ENCODE results near the gene RBMS3.
"Not testable (repeated sequence)": the region's sequence is repeated elsewhere in the genome, so short reads cannot be mapped to it uniquely, and the experiment has no call there.

Gene RBMS3

DNA sequence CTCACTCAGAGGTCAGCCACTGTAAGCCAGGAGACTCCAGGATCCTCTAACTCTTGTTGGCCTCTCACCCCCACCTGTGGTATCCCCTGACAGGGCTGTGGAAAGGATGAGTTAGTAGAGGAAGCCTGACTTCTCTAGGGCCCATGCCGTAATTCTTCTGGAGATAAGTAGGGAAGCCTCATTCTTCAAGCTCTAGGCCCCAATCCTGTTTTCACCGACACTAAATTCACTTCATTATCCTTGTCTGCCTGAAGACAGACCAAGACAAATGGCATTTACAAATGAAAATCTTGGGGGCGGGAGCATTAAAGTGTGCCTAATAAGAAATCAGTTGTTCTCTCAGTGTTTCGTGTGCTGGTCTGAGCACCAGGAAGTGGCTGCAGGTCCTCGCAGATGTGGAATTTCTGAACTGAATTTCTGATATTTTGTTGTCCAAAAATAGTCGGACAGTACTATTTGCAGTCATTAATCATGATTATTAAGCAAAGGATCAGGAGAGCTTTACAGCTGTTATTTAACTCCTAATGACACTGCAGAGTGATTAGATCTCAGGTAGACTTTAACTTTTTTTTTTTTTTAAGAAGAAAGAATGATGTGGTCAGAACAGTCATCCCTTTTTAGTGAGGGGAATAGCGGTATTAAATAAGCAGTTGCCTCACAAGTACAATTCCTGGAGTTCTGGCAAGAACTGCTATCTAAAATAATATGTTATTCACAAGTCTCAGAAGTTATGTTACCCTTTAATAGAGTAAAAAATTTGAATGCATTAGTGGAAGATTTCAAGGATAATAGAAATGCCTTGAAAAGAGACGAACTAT is 58.4 kb downstream of the RBMS3 start:
- no peak for DNase-seq (ENCODE audit: low read depth in 3 of 3)

DNA sequence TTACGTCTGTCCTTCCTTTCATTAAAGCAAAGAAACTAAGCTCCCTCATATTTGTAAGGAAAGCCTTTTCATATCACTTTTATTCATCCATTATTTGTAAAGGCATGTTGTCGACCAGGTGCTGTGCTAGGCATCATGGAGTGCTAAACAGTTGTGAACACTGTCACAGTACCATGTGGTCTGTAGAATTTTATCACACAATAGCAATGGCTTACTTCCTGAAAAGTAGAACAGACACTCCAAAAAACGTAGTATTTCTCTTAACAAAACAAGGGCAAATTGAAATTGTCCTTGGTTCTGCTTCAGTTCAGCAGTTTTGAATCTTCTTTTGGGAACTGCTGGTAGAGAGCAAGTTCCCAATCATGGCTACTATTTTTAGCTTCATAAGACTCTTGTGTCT is 63.3 kb downstream of the RBMS3 start:
- no peak for DNase-seq (ENCODE audit: low read depth in 3 of 3)

DNA sequence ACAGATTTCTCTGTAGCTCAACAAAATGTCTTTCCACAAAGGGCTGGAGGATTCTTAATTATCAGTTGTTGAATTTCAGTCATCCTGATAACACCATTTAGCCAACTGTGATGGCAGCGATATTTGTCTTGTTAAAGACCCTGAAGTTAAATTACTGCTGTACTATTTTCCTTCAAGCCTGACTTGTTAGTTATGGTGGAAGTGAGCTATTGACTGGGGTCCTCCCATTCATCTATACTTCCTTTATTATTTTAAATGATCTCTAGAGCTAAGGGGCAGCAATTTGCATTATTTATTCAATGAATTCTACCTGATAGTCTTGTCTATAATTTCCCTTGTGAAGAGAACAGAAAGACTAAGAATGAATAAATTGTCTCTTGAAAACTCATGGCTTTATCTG is 64.1 kb downstream of the RBMS3 start:
- DNase-seq (ENCODE audit: low read depth in 3 of 3) = no peak

DNA sequence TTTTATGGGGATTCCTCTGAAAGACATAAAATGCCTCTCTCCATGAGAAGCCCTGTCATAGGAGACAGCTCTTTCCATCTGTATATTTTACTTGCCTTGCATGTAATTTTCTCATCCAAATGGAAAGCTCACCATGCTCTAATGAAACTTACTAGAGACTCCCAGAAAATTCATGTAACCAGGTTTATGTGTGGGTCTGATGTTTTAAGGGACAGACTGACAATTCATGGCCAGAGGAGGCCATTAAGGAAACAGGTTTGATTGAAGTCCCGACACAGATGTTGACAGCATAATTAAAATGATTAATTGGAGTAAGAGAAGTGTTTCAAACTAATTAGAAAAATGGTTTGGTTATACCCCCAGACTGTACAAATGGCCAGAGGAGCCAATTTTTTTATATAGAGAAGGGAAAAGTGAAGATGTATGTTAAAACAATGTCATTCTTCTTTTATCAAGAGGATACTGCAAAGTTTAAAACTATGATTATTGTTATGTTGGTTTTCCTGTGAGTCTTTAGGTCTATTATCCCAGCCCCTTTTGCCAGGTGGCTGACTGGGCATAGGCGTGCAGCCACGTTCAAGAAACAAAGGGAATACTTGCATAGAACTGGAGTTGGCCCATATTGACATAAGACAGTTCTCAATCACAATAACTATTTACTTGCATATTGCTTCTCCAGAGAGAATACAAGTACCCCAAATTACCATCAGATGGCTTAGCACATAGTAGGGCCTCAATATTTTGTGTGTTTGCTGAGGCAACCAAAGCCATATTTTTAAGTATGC is 64.8 kb downstream of the RBMS3 start:
- DNase-seq (ENCODE audit: low read depth in 3 of 3) = no peak

DNA sequence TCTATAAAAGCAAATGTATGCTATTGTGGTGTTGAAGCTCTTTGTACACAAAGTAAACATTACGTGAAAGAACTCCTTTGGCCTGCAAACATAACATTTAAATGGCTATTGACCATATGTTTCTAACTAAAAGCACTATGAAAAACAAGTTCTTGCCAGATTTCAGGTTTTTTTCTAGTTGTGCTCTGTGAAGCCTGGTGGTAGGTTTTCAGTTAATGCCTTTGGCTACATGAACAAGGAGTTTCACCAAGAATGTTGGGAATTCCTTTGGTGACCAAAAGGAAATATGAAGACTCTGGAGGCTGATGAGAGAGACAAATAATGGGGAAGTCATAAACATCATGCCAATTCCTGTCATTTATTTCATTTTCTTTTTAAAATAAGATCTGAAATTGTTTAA is 66.0 kb downstream of the RBMS3 start:
- no peak for DNase-seq (ENCODE audit: low read depth in 3 of 3)

DNA sequence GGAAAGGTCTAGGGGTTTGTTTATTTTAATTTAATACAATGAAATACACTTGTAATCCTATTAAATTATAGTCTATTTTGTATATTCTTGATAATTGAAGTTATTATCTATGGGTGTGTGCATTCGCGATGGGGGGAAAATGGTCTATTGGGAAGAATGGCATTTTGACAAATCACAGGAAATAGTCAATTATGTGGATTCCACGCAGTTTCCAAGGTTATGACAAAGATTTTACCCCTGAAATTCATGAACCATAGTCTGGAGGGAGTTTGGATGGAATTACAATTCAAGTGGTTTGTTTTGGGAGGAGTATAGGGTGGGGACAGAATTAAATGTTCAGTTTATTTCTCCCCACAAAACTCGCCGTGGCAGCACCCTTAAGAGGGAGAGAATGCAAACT is 66.5 kb downstream of the RBMS3 start:
- no peak for DNase-seq (ENCODE audit: low read depth in 3 of 3)

DNA sequence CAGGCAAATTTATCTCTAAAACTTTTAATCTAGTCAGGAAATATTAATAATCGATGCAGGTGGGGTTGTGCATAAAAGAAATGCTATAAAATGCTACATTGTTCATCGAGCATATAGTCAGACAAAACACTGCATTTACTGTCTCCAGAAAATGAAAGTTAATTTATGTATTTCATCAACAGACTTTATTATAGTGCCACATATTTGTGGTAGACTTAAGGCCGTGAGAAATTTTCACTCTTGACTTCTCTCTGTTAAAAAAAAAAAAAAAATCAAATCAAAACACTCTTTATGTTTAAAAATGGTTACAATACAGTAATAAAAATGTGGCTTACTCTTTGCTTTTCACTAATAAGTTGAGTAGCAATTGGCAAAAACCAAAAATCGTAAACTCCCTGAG is 67.4 kb downstream of the RBMS3 start:
- DNase-seq (ENCODE audit: low read depth in 3 of 3) = no peak

DNA sequence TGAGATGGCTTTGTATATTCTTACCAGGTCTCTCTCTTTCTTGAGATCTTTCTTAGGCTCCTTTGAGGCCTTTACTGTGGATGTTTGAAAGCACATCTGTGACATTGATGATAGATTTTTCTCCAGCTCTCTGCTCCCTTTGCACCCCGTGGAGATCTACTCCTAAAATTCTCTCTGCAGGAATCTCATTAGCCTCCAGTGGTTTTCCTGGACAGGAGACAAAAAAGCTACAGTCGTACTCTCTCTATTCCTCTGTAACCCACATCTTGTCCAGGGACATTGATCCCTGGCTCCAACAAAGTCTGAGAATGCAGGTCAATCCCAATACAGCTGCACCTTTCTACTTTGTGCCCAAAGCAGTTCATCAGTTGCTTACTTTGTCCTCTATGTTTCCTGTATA is 68.2 kb downstream of the RBMS3 start:
- no peak for DNase-seq (ENCODE audit: low read depth in 3 of 3)

DNA sequence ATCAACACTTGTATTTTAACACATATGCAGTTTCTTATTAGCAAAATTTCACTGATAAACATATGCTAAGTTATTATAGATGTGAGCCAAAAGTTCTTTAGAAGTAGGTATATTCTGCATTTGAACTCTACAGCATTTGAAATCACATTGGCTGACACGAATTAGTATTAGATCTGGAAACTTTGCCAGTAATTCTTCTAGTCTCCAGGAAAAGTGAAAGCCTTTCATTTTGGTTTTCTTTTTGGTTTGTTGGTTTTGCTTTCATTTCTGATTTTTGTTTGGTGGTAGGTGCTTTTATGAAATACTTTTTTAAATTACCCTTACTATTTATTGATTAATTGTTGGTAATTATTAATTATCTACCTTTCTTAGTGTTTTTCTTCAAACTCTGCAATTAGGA is 72.9 kb downstream of the RBMS3 start:
- DNase-seq (ENCODE audit: low read depth in 3 of 3) = no peak

DNA sequence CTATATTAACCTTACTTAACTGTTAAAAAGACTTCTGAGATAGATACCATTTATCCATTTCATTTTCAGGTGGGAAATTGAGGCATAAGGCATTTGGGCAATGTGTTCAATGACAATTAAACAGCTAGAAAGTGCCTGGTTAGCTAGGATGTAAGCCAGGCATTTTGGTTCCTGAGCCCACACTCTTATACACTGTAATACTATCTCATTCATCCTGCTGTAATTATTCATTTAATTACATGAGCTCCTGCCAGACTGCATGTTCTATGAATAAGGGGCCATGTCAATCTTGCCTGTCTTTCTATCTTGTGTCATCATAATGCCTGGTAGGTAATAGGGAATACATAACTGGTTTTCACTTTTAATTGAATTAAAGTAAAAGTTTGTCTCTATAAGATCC is 74.0 kb downstream of the RBMS3 start:
- DNase-seq (ENCODE audit: low read depth in 3 of 3) = no peak

DNA sequence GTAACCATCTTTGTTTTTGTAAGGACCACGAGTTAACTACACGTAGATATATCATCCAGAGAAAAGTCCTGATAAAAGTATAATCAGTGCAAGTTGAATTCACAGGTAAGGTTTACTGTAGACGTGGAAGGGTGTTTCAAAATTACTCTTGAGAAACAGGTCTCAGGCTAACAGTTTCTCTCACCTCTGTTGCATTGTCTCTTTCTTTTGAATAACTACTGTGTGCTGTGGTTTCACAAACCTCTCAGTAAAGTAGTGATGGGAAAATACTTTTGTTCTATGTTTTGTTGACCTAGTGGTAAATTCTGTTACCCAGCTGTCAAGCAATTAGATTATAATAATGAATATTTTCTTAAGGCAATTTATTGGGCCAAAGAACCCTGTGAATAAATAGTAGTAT is 75.2 kb downstream of the RBMS3 start:
- no peak for DNase-seq (ENCODE audit: low read depth in 3 of 3)

DNA sequence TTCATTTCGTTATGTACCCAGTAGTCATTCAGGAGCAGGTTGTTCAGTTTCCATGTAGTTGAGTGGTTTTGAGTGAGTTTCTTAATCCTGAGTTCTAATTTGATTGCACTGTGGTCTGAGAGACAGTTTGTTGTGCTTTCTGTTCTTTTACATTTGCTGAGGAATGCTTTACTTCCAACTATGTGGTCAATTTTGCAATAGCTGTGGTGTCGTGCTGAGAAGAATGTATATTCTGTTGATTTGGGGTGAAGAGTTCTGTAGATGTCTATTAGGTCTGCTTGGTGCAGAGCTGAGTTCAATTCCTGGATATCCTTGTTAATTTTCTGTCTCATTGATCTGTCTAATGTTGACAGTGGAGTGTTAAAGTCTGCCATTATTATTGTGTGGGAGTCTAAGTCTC is 79.4 kb downstream of the RBMS3 start:
- DNase-seq (ENCODE audit: low read depth in 3 of 3) = not testable (repeated sequence)

DNA sequence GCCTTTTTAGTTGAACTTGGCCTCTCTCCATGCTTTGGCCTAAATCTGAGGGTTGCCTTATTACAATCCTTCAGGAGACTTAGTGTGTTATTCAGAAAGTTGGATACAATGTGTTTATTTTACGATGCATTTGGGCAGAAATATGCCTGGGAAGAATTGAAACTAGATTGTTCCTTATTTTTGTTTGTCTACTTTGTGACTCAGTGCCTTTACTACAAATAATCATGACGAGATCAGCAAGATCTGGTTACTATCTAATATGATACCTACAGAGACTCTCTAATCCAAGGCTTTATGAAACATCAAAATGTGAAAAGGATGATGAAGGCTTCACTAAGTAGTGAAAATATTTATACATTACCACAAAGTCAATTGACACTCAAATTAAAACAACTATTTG is 82.2 kb downstream of the RBMS3 start:
- DNase-seq (ENCODE audit: low read depth in 3 of 3) = no peak

DNA sequence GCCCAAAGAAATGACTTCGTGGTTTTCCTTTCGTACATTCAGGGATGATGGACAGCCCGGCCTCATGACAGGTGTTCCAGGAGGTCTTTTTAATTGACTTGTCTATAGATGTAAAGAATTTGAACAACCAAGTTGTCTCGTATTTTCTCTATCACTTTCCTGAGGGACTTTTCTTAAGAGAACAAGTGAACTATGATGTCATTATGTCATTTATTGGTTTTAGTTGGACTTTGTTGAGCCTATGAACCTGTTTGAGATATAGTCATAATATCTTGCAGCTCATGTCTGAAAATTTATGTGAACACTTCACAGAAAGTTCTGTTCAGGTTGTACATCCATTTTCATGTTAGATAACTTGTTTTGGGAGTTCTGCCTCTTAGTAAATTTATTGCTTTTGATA is 89.2 kb downstream of the RBMS3 start:
- no peak for DNase-seq (ENCODE audit: low read depth in 3 of 3)

DNA sequence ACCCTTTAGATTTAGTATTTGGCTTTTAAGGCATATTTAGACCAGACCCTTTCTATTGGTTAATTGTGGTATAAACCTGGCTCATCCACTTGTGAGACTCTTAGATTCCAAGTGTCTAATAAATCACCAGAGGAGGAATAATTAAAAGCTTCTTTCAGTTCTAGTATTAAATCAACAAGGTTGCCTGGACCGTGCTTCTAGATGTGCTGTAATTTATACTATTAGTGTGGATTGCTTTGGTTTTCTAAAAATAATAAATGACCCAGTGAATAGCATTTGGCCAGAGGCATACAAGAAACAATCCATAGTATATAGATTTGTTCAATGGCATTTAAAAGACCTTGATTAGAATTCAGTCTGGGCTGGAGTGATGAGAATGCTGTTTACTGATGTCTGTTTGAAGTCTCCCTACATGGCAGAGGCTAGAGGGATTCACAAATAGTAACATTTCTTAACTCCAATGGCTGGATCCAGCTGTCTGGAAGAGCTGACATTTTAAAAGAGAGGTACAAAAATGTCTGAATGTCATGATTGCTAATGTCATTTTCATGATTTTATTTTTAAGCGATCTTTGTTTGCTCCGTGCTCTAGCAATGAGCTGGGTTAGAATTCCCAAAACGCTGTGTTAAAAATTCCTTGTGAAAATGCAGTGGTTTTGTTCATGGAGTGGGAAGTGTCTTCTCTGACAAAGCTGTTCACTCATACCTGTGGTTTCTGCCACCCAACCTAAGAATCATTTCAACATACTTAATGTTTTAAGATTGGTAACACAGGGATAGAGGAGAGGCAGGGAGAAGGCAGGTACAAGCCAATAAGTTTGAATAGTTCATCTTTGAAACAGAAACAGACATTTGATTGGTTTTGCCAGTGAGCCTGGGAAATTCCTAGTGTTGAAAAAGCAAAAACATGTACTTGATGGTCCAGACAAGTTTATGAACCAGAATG is 89.9 kb downstream of the RBMS3 start:
- DNase-seq (ENCODE audit: low read depth in 3 of 3) = no peak

DNA sequence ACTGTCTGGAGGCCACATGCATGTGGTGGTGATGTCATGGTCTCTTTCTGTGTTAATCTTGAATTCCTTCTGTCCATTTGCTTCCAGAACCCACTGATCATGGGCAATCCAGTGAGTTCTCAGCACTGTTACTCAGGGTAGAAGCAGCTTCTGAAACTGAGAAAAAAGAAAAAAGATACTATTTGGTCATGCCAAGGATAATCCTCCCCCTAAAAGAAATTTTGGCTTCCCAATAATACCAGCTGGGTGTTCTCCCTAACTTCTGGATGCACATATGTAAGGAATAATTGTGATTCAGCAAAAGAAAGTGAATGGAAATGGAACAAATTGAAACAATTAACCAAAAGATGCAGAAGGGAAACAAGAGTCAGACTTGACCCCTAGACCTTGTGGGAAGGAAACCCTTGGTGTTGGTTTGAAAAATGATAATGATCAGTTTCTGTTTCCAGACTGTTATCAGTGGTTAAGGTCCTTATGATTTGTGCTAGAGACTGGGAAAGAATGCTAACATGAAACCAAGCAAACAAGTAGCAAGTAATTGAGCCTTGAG is 92.3 kb downstream of the RBMS3 start:
- DNase-seq (ENCODE audit: low read depth in 3 of 3) = no peak

DNA sequence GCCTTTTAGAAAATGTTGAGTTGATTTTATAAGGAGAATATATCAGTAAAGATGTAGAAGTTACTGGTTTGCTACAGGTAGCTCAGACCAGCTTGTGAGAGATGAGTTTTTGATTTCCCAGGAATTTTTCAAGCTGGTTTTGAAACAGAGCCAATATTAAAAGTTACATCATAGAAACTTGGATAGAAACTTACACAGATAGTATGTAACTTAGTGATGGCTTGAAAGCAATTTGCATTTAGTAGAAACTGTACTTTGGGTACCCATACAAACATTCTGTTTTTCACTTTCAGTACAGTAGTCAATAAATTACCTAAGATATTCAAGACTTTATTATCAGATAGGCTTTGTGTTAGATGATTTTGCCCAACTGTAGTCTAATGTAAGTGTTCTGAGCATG is 93.4 kb downstream of the RBMS3 start:
- no peak for DNase-seq (ENCODE audit: low read depth in 3 of 3)

DNA sequence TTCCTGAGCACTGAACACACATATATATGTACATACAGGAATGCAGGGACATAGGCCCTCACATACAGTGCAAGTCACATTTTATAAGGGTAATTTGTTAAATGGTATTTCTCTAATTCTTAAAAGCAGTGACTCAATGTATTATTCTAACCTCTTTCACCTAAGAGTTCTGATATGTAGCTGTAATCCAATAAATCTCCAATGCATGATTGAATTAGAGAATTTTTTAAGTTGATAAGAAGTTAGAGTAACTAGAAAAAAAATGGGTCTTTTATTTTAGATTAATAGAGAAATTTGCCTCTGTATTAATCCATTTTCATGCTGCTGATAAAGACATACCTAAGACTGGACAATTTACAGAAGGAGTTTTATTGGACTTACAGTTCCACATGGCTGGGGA is 98.2 kb downstream of the RBMS3 start:
- DNase-seq (ENCODE audit: low read depth in 3 of 3) = no peak

DNA sequence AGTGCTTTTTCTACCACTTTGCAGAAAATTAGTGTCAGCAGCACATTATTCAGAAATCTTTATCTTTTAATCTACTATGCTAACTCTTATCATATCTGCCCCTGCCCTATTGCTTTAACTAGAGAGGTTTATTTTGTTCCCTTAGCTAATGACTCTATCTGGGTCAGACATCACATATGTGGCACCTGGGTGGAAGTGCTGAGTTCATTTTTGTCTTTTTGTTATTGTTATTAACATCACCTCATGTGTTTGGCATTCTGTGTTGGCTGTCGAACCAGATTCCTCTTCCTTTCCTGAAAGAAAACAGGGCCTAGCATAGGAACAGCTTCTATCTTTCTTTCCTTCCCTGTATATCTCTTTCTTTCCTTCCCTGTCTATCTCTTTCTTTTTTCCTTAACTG is 100.7 kb downstream of the RBMS3 start:
- DNase-seq (ENCODE audit: low read depth in 3 of 3) = no peak

DNA sequence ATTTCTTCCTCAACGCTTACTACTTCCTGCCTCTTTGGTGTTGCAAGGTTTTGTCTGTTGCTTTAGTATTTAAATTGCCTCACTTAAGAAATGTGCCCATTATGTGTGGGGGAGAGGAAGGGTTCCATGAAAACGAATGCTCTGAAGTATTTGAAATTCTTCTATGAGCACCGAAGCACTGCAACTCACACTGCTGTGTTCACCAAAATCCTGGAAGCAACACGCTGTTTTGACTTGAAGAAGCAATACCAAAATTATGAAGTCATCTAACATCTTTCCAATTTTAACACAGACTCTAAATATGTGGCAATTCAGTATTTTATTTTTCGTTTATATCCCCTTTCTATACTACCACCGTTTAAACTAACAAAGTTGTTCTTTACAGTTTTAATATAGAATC is 101.5 kb downstream of the RBMS3 start:
- no peak for DNase-seq (ENCODE audit: low read depth in 3 of 3)

DNA sequence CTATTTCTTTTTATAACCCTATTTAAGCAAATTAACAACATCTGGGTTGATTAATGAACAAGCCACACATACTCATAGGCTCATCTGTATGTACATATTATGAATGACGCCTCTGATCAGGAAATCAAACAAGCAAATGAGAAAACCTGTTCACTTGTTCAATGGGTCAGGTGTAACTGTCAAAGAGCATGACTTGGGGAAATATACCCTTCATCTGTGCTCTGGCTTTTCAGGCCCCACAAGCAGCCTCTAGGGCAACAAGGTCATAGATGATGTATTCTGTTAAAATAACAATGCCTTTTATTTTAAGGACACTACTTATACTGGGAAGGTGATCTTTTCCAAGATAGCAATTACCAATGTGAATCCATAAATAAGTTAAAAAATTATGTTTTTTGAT is 102.0 kb downstream of the RBMS3 start:
- DNase-seq (ENCODE audit: low read depth in 3 of 3) = no peak

DNA sequence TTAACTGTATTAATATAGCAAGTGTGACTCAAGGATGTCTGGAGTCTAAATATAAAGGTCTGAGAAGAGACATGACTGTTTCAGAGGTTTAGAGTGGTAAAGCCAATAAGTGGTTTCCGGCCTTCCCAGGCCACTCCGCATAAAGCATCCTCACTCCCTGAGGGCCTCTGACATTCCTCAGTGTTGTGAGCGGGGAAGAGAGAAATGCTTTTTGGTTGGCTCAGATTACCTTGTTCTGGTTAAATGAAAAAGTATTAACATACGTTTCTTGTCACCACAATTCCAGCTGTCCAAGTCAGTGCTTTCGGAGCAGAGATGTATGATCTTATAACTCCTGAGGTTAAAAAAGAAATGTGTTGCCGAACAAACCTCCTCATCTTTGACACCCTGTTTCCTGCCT is 103.8 kb downstream of the RBMS3 start:
- DNase-seq (ENCODE audit: low read depth in 3 of 3) = no peak
